ACC112 (cell line): ENCODE data around the gene MET.
"Not testable (repeated sequence)": the region's sequence is repeated elsewhere in the genome, so short reads cannot be mapped to it uniquely, and the experiment has no call there.

Experiments used
- H2AFZ ChIP-seq: fragments of 200-600 bp; sonication (generic); one replicate; pipeline ENCODE4 v1.6.0; 2017; ENCODE audit warnings: antibody characterized with exemption, low read length; ENCODE audit not compliant: unreplicated experiment
- H3K27ac ChIP-seq: fragments of 200-600 bp; sonication (generic); 2 replicates; pipeline ENCODE4 v1.5.1; 2014; ENCODE audit warnings: low read depth, mild to moderate bottlenecking, antibody characterized with exemption, low read length, moderate library complexity
- H3K27me3 ChIP-seq: fragments of 200-600 bp; sonication (generic); 2 replicates; pipeline ENCODE4 v1.6.1; 2014; ENCODE audit warnings: mild to moderate bottlenecking, antibody characterized with exemption, low read length, moderate library complexity, mixed read lengths; ENCODE audit not compliant: insufficient read depth
- H3K36me3 ChIP-seq: fragments of 200-600 bp; sonication (generic); 2 replicates; pipeline ENCODE4 v1.6.1; 2016; ENCODE audit warnings: mild to moderate bottlenecking, antibody characterized with exemption, low read length, moderate library complexity, mixed read lengths; ENCODE audit not compliant: insufficient read depth
- H3K4me1 ChIP-seq: fragments of 200-600 bp; sonication (generic); one replicate; pipeline ENCODE4 v1.6.1; 2016; ENCODE audit warnings: low read length, mixed read lengths; ENCODE audit not compliant: insufficient read depth, unreplicated experiment, control insufficient read depth
- H3K4me3 ChIP-seq: fragments of 200-600 bp; sonication (generic); 2 replicates; pipeline ENCODE4 v1.5.1; 2014; ENCODE audit warnings: mild to moderate bottlenecking, low read depth, low read length
- H3K79me2 ChIP-seq: fragments of 200-600 bp; sonication (generic); one replicate; pipeline ENCODE4 v1.6.0; 2016; ENCODE audit warnings: low read length; ENCODE audit not compliant: control insufficient read depth, unreplicated experiment, insufficient read depth

MET gene

DNA sequence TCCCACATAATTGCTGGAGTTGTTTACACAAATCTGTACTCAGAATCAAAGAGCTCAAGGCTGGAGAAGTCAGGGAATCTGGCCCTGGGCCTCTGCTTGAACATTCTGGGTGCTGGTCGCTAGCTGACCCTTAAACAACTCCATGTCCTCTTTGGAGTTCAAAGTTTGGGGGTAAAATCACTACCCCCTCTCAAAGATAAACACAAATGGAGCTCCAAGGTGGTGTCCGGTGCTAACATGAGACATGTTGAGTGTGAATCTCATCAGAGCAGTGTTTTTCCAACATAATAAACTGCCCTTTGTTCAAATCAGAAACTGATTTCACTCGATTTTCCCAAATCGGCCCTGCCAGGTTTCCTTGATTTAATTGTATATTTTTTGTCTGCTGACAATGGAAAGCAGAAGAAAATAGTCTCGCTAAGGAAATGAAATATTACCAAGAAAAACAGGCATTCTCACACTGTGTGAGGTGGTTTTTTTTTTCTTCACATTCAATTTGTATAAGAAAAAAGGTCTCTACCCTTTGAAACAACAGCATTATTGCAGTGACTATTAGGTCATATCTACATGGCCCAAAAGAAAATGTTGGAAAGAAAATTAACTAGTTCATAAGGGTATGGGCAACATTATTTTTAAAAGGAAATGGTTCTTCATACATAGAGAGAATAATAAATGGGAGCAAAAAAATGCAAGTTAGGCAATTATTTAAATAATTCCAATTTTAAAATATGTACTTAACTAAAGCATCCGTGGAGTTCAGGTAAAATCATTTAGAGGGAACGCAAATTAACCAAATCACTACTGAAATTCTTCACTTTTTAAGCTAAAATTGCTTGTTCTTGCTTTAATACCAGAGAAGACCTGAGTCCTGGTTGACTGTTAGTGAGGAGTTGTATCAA, 134.3 kb downstream of the MET start:
- H3K27me3 ChIP-seq: no peaks in the 10 kb centered on the region
- peaks cover 39% of the 10 kb centered on the region for H3K4me1 ChIP-seq
- H2AFZ ChIP-seq: no peak overlapping the region
- H3K79me2 ChIP-seq: no peaks in the 10 kb centered on the region
- H3K4me3 ChIP-seq: no peak overlapping the region
- no peak overlapping the region for H3K27ac ChIP-seq
- H3K36me3 ChIP-seq: no peaks in the 10 kb centered on the region

DNA sequence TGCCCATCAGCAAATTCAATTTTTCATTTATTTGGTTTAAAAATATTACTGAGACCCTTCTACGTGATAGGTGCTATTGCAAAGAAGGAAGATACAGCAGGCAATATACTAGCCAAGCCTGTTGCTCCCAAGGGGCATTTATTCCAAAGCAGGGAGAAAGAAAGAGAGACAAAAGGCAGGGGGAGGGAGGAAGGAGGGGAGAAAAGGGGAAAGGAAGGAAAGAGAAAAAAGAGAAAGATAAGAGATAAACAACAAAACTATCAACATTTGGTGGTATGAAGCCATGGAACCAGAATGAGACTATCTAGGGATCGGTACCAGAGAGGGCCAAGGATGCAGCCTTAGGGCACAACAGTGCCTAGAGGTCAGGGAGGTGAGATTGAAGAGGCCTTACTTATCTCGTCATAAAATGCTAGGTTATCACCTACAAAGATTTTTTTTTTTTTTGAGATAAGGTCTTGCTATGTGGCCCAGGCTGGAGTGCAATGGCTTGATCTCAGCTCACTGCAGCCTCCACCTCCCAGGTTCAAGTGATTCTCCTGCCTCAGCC, 135.1 kb downstream of the MET start:
- Histone ChIP-seq H3K27me3 (no peaks in the 10 kb centered on the region), H3K79me2 (no peaks in the 10 kb centered on the region), H3K36me3 (no peaks in the 10 kb centered on the region), H3K27ac (no peak overlapping the region), H3K4me1 (peaks cover 33% of the 10 kb centered on the region), H3K4me3 (no peak overlapping the region), H2AFZ (no peak overlapping the region)

DNA sequence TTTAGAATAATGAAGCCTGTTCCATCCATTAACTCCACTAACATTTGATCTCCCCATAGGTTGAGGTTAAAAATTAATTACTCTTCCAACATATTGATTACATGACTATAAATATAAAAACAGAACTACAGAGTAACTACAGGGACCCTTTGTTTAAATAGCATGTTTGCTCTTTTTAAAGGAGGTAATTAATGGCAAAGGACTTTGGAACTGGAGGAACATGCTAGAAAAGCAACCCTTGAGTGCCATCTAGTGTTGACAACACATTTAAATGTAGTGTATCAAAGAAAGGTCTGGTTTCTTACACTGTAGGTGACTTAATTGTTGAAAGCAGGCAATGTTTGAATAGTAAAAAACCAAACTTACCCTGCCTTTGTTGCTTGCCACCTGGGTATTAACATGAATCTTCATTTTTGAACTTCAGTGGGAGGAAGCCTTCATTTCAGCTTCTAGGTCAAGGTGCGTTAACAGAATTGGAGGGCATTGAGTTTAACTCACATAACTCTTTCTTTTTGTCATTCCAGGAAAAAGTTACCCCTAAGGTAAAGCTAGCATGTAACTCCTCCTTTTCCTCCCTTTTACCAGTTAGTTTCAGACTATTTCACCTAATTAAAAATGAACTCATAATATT, 137.8 kb downstream of the MET start:
- Histone ChIP-seq H3K36me3 (no peaks in the 10 kb centered on the region), H3K79me2 (no peaks in the 10 kb centered on the region), H3K27me3 (no peaks in the 10 kb centered on the region), H3K4me1 (peaks cover 19% of the 10 kb centered on the region), H3K4me3 (no peak overlapping the region), H2AFZ (no peak overlapping the region), H3K27ac (peak overlapping the region; percentile 28)

DNA sequence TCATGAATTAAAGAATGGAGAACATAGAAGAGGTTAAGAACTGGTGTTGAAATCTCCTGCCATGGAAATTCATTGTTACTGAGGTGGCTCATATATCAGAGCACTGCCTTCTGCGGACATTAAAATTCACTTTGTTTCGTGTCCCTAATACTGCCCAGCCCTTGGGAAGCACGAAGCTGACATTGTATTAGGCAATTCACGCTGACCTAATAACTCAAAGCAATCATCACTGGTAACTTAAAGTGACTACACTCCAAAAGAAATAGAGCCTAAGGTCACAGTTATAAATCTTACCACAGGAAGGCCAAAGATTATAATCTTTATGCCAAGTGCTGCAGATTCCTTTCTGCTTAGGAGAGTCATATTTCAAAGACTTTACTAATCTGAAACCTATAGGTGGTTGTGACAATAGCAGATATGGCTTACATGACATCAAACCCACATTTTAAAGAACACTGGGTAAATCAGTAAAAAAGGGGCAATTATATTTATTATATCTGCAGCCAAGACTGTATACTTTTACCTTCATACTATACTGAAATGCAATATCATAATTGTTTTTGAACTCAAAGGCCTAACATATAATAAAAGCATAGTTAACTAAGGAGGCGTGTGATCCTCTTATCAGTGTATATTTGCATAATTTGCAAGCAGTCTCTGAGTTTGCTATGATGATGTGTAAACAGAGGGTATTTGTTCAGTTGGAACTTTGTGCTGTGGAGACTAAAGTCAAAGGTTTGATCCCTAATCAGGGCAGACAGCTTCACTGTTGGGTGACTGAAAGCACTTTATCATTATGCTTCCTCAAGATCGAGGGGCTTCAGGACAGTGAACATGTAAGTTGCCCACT, 138.5 kb downstream of the MET start:
- Histone ChIP-seq H3K4me3 (no peak overlapping the region), H3K27ac (peak overlapping the region; percentile 28)

DNA sequence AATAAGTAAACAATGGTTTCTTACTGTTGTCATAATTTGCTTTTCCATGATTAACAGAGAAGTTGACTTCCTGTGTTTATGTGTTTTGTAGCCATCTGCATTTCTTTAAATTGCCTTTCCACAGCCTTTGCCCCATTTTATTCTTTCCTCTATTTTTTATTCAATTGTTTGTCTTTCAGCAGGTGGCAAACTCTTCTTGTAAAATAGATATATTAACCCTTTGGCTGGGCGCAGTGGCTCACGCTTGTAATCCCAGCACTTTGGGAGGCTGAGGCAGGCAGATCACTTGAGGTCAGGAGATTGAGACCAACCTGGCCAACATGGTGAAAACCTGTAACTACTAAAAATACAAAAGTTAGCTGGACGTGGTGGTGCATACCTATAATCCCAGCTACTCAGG, 139.8 kb downstream of the MET start:
- no peak overlapping the region for H2AFZ ChIP-seq
- no peaks in the 10 kb centered on the region for H3K27me3 ChIP-seq
- no peaks in the 10 kb centered on the region for H3K36me3 ChIP-seq
- H3K4me3 ChIP-seq: no peak overlapping the region
- no peak overlapping the region for H3K27ac ChIP-seq
- peaks cover 11% of the 10 kb centered on the region for H3K4me1 ChIP-seq
- H3K79me2 ChIP-seq: no peaks in the 10 kb centered on the region

More for the DNA sequence above, 138.5 kb downstream of the MET start:
- Histone ChIP-seq H3K27me3 (no peaks in the 10 kb centered on the region), H2AFZ (no peak overlapping the region), H3K36me3 (no peaks in the 10 kb centered on the region), H3K79me2 (no peaks in the 10 kb centered on the region), H3K4me1 (peaks cover 12% of the 10 kb centered on the region)

DNA sequence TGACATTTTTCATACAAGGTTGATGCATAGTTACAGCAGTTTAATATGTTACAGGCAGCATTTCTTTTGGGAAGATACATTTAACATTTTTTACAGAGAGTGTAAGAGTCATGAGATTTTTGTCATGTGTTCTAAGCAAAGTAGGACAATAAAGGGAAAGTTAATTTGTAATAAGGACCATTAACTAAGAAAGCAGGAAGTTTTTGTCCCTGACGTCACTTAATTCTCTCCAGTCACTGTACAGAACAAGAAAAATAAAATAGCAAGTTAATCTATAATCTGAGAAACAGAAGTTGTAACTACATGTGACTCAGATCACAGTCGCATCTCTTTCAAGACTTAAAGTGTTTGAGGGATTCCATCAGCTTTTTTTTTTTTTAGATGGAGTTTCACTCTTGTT, 140.9 kb downstream of the MET start:
- Histone ChIP-seq H3K36me3 (no peaks in the 10 kb centered on the region), H3K79me2 (no peaks in the 10 kb centered on the region), H3K4me3 (no peak overlapping the region), H3K27me3 (no peaks in the 10 kb centered on the region), H2AFZ (no peak overlapping the region), H3K4me1 (peaks cover 11% of the 10 kb centered on the region), H3K27ac (no peak overlapping the region)

DNA sequence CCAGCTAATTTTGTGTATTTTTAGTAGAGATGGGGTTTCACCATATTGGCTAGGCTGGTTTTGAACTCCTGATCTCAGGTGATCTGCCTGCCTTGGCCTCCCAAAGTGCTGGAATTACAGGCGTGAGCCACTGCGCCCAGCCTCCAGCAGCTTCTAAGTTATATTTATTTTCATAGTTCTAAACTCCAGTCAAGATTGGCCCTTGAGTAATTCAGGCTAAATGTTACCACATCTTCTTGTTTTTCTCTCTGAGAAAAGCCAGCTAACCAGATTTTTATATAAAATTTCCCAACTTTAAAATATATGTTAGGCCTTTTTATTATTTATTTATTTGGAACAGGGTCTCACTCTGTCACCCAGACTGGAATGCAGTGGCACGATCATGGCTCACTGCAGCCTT, 141.4 kb downstream of the MET start:
- not testable (repeated sequence) for H3K27me3 ChIP-seq, H3K4me3 ChIP-seq

DNA sequence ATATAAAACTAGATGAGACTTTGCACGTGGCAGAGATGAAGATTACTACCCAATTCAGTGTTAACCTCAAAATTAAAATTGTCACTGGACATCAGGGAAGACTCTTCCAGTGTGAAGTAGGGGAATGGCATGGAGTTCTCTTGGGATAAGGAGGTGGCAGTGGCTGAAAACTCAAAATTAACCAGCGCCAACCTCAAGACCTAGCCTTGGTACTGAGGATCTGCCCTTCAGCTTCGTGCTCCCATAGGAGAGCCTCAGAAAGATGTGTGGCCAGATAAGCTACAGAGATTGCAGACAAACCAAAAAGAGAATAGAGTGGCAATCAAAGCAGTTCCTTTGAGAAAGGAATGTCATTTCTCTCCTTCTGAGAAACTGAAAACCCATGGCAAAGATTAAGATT, 143.0 kb downstream of the MET start:
- H3K4me3 ChIP-seq: no peak overlapping the region
- no peaks in the 10 kb centered on the region for H3K36me3 ChIP-seq
- H3K27me3 ChIP-seq: no peaks in the 10 kb centered on the region
- H3K27ac ChIP-seq: no peak overlapping the region
- peaks cover 8% of the 10 kb centered on the region for H3K4me1 ChIP-seq
- no peak overlapping the region for H2AFZ ChIP-seq
- H3K79me2 ChIP-seq: no peaks in the 10 kb centered on the region

More for the DNA sequence above, 141.4 kb downstream of the MET start:
- not testable (repeated sequence) for H3K27ac ChIP-seq, H3K36me3 ChIP-seq, H3K79me2 ChIP-seq, H2AFZ ChIP-seq
- peaks cover 11% of the 10 kb centered on the region for H3K4me1 ChIP-seq

DNA sequence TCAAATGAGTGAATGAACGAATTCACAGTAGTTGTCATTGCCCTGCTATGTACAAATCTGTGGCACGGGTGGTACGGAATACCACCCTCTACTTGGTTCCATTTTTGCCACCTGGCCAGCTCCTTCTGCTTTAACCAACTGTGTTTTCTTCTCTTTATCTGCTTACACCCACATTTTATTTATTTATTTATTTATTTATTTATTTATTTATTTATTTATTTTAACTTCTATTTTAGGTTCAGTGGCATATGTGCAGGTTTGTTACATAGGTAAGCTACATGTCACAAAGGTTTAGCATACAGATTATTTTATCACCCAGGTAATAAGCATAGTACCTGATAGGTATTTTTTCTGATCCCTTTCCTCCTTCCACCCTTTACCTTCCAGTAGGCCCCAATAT, 148.2 kb downstream of the MET start:
- peaks cover 4% of the 10 kb centered on the region for H3K27me3 ChIP-seq
- no peak overlapping the region for H3K4me3 ChIP-seq
- no peaks in the 10 kb centered on the region for H3K36me3 ChIP-seq
- H3K27ac ChIP-seq: no peak overlapping the region
- no peaks in the 10 kb centered on the region for H3K4me1 ChIP-seq
- H2AFZ ChIP-seq: no peak overlapping the region
- H3K79me2 ChIP-seq: no peaks in the 10 kb centered on the region

DNA sequence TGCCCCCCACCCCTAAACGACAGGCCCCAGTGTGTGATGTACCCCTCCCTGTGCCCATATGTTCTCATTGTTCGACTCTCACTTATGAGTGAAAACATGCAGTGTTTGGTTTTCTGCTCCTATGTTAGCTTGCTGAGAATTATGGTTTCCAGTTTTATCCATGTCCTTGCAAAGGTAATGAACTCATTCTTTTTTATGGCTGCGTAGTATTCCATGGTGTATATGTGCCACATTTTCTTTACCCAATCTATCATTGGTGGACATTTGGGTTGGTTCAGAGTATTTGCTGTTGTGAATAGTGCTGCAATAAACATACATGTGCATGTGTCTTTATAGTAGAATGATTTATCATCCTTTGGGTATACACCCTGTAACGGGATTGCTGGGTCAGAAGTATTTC, 149.7 kb downstream of the MET start:
- not testable (repeated sequence) for H3K27ac ChIP-seq, H2AFZ ChIP-seq, H3K4me1 ChIP-seq, H3K36me3 ChIP-seq, H3K79me2 ChIP-seq, H3K4me3 ChIP-seq, H3K27me3 ChIP-seq
